ENCODE measurements around the gene COL4A1. TPM values are rescaled to one million over a fixed set of nuclear protein-coding genes. Genes with fewer than 3 reads are reported as not detected.
A peak's percentile ranks its signal among the peaks of the same experiment; 100 is the strongest.

COL4A1 gene
- total and polyA plus RNA-seq, 2 donors from 2014 or later, result 53.0 to 218 TPM

DNA sequence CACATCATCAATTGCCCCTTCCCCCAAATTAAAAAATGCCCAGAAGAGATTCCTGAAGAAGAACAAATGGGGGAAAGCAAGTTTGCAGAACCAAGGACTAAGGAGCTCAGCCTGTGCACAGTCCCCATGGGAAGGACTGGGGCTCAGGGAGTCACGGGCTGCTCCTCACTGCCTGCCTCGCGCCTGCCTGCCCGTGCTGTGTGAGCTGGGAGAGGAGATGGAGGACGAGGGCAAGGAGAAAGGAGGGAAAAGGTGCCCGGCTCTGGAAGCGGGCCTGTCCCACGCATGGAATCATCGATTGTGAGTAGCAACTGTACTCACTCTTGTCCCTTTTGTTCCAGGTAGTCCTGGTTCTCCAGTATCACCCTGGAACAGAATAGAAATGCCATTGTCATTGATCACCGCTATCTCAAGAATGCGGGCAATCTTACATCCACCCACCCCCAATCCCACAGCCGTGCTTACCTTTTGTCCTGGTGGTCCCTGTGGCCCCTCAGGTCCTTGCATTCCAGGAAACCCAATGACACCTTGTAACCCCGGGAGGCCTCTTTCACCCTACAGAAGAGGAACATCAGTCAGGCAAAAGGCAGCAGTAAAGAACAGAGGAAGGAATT is 93.4 kb downstream of the COL4A1 start:
- Histone ChIP-seq H3K4me3 (ENCODE audit: low read length in 3 of 3) (no peak overlapping the region), H3K27ac (ENCODE audit: low read depth in 2 of 2, low read length in 2 of 2) (no peak overlapping the region), H3K27me3 (ENCODE audit: control insufficient read depth, insufficient read depth, low read length) (no peaks in the 10 kb centered on the region), H3K36me3 (ENCODE audit: control insufficient read depth in 2 of 3, insufficient read depth in 3 of 3, low read length in 3 of 3) (peaks cover 6 to 36% (median 14%) of the 10 kb centered on the region in 3 donors), H3K9ac (ENCODE audit: low read length in 3 of 3) (no peak overlapping the region), H3K4me1 (ENCODE audit: control insufficient read depth in 2 of 3, insufficient read depth in 2 of 3, low read depth in 1 of 3, low read length in 3 of 3) (peaks cover 0 to 23% (median 15%) of the 10 kb centered on the region in 3 donors), H3K9me3 (ENCODE audit: control insufficient read depth in 2 of 3, insufficient read depth in 1 of 3, low read length in 3 of 3) (no peaks in the 10 kb centered on the region)
- FAIRE-seq (no peak), DNase-seq (no peak)
- TF ChIP-seq, protein P1, sequence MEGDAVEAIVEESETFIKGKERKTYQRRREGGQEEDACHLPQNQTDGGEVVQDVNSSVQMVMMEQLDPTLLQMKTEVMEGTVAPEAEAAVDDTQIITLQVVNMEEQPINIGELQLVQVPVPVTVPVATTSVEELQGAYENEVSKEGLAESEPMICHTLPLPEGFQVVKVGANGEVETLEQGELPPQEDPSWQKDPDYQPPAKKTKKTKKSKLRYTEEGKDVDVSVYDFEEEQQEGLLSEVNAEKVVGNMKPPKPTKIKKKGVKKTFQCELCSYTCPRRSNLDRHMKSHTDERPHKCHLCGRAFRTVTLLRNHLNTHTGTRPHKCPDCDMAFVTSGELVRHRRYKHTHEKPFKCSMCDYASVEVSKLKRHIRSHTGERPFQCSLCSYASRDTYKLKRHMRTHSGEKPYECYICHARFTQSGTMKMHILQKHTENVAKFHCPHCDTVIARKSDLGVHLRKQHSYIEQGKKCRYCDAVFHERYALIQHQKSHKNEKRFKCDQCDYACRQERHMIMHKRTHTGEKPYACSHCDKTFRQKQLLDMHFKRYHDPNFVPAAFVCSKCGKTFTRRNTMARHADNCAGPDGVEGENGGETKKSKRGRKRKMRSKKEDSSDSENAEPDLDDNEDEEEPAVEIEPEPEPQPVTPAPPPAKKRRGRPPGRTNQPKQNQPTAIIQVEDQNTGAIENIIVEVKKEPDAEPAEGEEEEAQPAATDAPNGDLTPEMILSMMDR (IDR thresholded peaks at IDR 0.05; ENCODE audit: borderline replicate concordance, extremely low read depth, insufficient read depth), result no peak
- intact Hi-C loops (cut with DNase I), result no loop called here

DNA sequence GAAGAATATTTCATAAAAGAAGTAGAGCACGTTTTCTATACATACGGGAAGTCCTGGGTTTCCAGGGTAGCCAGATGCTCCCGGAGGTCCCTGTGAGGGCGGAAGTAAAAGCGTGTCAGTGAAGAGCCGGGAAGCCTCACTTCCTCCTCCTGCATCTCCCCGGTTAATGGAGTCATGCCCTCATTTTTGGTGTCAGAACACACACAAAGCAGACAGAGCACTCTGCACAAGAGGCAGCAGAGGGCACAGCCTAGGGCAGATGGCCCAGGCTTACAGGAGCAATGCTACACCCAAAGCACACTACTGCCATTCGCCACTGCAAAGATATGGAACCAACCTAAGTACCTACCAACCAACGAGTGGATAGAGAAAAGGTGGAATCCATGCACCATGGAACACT is 94.4 kb downstream of the COL4A1 start:
- Histone ChIP-seq H3K9ac (ENCODE audit: low read length in 3 of 3) (no peak overlapping the region), H3K27me3 (ENCODE audit: control insufficient read depth, insufficient read depth, low read length) (no peaks in the 10 kb centered on the region), H3K4me3 (ENCODE audit: low read length in 3 of 3) (no peak overlapping the region), H3K27ac (ENCODE audit: low read depth in 2 of 2, low read length in 2 of 2) (no peak overlapping the region), H3K9me3 (ENCODE audit: control insufficient read depth in 2 of 3, insufficient read depth in 1 of 3, low read length in 3 of 3) (no peaks in the 10 kb centered on the region), H3K4me1 (ENCODE audit: control insufficient read depth in 2 of 3, insufficient read depth in 2 of 3, low read depth in 1 of 3, low read length in 3 of 3) (peaks cover 0 to 22% (median 15%) of the 10 kb centered on the region in 3 donors), H3K36me3 (ENCODE audit: control insufficient read depth in 2 of 3, insufficient read depth in 3 of 3, low read length in 3 of 3) (peaks cover 6 to 44% (median 21%) of the 10 kb centered on the region in 3 donors)
- TF ChIP-seq, protein P1 (IDR thresholded peaks at IDR 0.05; ENCODE audit: borderline replicate concordance, extremely low read depth, insufficient read depth), result no peak
- intact Hi-C loops (cut with DNase I), result no loop called here
- FAIRE-seq (no peak), DNase-seq (peak in 1 of 5 donors; percentile 22)

DNA sequence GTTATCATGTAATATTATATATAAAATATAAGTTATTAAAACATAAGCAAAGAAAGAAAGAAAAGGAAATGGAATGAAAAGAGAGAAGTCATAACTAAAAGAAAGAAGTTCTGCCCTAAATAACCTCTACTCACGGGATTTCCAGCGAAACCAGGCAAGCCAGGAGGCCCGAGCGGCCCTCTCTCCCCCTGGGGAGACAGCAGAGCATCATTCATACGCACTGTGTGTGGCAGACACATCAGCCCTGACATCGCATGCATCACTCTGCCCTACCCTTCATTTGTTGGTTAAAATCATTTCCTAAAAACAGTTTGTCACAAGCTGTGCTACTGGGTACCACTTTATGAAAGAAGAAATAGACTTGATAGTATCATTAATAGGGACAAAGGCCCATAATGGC is 95.2 kb downstream of the COL4A1 start:
- no peak overlapping the region for H3K27ac ChIP-seq (ENCODE audit: low read depth in 2 of 2, low read length in 2 of 2)
- H3K9me3 ChIP-seq (ENCODE audit: control insufficient read depth in 2 of 3, insufficient read depth in 1 of 3, low read length in 3 of 3), result no peaks in the 10 kb centered on the region
- FAIRE-seq (no peak), DNase-seq (peak in 1 of 5 donors; percentile 32)
- no peak overlapping the region for H3K4me3 ChIP-seq (ENCODE audit: low read length in 3 of 3)
- H3K27me3 ChIP-seq (ENCODE audit: control insufficient read depth, insufficient read depth, low read length), result no peaks in the 10 kb centered on the region
- H3K9ac ChIP-seq (ENCODE audit: low read length in 3 of 3), result no peak overlapping the region
- peaks cover 6 to 51% (median 21%) of the 10 kb centered on the region in 3 donors for H3K36me3 ChIP-seq (ENCODE audit: control insufficient read depth in 2 of 3, insufficient read depth in 3 of 3, low read length in 3 of 3)
- peaks cover 0 to 14% (median 11%) of the 10 kb centered on the region in 3 donors for H3K4me1 ChIP-seq (ENCODE audit: control insufficient read depth in 2 of 3, insufficient read depth in 2 of 3, low read depth in 1 of 3, low read length in 3 of 3)
- intact Hi-C loops (cut with DNase I), result no loop called here
- TF ChIP-seq, protein P1 (IDR thresholded peaks at IDR 0.05; ENCODE audit: borderline replicate concordance, extremely low read depth, insufficient read depth), result no peak
